ENCODE measurements around the gene LIPN.

LIPN gene

DNA sequence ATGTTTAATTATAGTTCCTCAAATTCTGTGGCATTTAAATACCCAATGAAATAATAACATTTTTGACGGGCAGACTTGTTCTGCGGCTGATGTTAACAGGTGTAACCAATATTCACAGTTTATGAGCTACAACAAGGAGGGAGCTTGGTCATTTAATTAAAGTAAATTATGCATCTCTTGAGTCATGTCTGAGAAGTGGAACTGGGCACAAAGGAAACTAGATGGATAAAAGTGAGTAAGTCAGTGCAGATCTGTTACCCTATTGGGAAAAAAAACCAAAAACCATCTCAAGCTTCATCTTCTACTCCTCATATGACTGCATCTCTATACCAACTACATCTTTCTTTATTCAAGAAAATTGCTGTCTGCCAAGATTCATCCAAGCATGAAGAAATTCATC is 67.9 kb downstream of the LIPN start:
- Histone ChIP-seq H3K27ac (ENCODE audit: low read length) (no peak overlapping the region), H3K4me3 (ENCODE audit: low read length in 2 of 2) (no peak overlapping the region), H3K9me3 (ENCODE audit: control insufficient read depth in 2 of 2, low read length in 2 of 2) (no peaks in the 10 kb centered on the region), H3K27me3 (ENCODE audit: control insufficient read depth in 1 of 2, insufficient read depth in 2 of 2, low read length in 2 of 2) (no peaks in the 10 kb centered on the region), H3K9ac (ENCODE audit: low read length in 2 of 2) (no peak overlapping the region), H3K36me3 (ENCODE audit: control insufficient read depth in 2 of 2, insufficient read depth in 2 of 2, low read length in 2 of 2) (no peaks in the 10 kb centered on the region), H3K4me1 (ENCODE audit: control insufficient read depth, insufficient read depth, low read length) (no peaks in the 10 kb centered on the region)

DNA sequence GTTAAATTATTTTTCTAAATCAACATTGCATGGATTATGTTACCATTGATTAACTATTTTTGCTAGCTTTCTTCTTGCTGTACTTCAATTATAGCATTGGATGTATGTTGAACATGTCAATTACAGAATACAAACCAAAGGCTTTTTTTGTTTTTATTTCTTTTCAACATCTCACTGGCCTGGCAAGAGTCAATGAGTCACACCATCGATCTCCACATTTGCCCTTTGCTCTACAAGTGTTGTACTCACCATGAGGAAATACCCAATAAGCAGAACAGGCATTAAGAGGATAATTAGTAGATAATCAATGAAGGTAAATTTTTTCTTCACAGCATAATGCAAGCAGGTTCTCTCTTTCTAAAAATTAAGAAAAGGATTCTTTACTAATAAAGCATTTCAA is 68.5 kb downstream of the LIPN start:
- Histone ChIP-seq H3K4me3 (ENCODE audit: low read length in 2 of 2) (no peak overlapping the region), H3K9me3 (ENCODE audit: control insufficient read depth in 2 of 2, low read length in 2 of 2) (no peaks in the 10 kb centered on the region), H3K4me1 (ENCODE audit: control insufficient read depth, insufficient read depth, low read length) (no peaks in the 10 kb centered on the region), H3K9ac (ENCODE audit: low read length in 2 of 2) (no peak overlapping the region), H3K36me3 (ENCODE audit: control insufficient read depth in 2 of 2, insufficient read depth in 2 of 2, low read length in 2 of 2) (no peaks in the 10 kb centered on the region), H3K27me3 (ENCODE audit: control insufficient read depth in 1 of 2, insufficient read depth in 2 of 2, low read length in 2 of 2) (no peaks in the 10 kb centered on the region), H3K27ac (ENCODE audit: low read length) (no peak overlapping the region)
